NCI-H2171 treated with DMSO at 0.1 percent for 48 hours (cell line): ENCODE results near the gene SMAP1.
A peak's percentile ranks its signal among the peaks of the same experiment; 100 is the strongest.

Experiments used
- DNase-seq: peaks from one replicate; lab custom pipeline; 2025; lab: John Stamatoyannopoulos, UW

Gene SMAP1

GRCh38 chr6:70843328-70843918 lies 175.7 kb downstream of the SMAP1 start:
- DNase-seq: no peak

DNA sequence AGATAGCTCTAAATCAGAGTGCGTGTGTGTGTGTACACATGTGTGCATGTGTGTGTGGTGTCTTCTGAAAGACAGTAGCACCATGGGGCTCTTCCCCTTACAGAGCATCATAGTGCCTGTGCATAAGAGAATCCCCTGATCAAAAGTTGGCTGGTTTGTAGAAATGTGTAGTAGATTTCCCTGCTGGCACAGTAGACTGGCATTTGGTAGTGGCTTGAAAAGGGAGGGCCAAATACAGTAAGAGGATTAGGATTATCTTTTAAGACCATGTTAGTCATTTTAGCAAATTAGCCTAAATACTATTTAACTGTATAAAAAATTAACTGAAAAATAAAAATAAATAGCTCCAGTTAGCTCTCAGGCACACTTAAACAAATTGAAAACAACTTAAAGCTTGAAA lies 176.6 kb downstream of the SMAP1 start:
- no peak for DNase-seq

GRCh38 chr6:70846207-70846835 lies 178.6 kb downstream of the SMAP1 start:
- no peak for DNase-seq

DNA sequence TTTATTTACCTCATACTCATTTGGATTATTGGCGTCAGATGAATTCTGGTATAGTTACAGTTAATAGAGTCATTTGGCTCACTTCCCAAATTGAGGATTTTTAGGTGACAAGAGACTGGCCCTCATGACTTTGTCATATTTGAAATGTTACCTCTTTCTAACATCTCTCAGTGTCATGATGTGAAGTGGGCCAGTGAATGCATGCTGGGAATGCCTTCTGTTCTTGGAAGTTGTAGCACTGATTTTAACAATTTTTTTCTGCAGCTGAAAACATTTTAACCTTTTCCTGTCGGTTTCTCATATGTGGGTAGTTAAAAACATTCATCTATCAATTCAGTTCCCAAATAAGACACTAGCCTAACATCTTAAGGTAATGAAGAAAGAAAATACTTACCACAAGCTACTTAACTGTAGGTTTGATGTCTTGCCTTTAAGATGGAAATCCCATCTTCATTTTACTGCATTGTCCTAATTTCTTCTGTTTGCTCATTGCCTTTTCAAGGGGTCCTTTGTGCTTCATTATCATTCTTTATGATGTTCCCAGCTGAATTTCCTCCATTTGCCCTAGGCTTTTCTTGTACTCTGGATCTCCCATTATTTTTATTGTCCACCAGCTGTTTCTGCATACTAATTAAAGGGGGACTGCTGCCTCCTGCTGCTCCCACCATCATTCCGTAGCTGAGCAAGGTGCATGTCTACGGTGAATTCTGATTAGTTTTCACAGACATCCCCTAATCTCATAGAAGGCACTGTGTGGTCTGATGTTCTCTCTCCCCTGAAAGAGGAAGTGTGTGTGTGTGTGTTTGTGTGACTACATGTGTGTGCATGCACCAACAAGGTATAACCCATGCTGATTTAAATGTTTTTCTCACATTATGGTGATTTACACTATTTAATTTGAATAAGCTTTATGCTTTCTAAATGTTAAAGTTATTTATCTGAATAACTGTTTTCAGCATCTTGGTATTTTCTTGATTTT lies 179.7 kb downstream of the SMAP1 start:
- DNase-seq: no peak

- DNase-seq: no peak
These were observed 181.8 kb downstream of the SMAP1 start for GRCh38 chr6:70849348-70850069.

- no peak for DNase-seq
These were observed 185.1 kb downstream of the SMAP1 start for GRCh38 chr6:70852667-70853246.

DNA sequence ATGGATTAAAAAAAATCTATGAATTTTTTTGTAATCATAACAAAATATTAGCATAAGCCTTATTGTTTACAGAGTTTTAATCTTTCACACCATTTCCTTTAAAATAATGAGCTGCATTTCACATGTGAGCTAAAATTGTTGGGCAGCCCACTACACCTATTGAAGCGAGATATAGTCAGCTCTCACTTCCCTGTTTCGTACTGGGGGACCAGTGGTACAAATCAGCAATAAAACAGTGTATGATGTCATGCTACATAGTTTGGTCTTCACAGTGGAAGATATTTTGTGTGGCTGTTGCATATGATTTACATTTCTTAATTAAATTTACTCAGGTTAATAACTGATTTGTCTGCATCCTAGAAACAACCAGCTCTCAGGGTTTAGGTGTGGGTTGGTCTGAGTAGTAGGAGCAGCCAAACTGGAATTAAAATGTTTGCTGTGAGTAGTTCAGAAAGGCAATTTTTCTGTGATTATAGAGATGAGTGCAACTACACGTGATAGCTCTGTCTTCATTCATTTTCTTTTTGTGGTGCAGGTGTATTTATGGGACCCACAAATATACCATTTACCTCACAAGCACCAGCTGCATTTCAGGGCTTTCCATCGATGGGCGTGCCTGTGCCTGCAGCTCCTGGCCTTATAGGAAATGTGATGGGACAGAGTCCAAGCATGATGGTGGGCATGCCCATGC lies 189.8 kb downstream of the SMAP1 start:
- DNase-seq: no peak

DNA sequence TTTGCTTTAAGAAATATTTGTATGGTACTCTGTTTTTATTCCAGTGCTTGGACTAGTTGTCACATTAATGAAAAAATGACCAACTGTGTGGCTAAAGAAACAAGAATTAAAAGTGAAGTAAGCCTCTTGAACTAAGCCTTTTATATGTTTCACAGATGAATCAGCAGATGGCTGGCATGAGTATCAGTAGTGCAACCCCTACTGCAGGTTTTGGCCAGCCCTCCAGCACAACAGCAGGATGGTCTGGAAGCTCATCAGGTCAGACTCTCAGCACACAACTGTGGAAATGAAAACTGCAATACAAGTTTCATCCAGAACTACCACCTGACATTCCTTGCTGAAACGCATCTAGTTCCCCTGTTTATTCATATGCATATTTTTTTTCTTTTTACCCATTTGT lies 192.4 kb downstream of the SMAP1 start:
- no peak for DNase-seq

DNA sequence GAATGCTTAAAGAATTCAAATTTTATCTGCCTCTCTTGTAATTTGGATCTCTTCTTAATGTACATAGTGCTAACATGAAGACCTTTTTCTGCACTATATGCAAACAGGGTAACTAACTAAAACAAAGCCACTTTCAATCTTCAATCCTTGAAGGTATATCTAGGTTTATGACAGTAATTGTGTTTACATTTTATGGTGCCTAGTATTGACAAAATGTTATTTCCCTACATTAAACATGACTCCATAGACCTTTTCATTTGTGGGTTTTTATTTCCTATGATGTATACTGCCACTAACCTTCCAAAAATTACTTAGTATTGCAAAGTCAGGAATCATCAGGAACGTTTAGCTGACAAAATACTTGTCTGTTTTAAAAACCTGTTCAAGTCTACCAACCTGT lies 193.2 kb downstream of the SMAP1 start:
- no peak for DNase-seq

DNA sequence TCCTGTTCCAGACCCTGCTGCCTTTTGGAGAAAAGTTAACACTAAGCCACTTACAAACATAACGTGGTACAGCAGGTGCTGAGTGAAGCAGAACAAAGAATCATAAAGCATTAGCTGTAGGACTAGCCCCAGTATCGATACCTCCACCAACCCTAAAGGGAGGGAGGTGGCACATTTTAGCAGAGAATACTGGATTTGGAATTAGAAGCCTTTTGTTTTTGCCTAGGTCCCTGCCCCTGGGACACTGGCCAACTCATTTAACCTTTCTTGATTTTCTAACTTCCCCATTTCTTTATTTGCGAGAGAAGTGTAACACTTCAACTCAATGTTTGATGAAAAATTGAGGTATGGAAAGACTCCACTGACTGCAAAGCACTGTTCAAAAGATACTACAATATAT lies 195.7 kb downstream of the SMAP1 start:
- no peak for DNase-seq

GRCh38 chr6:70864401-70864800 lies 196.7 kb downstream of the SMAP1 start:
- DNase-seq: no peak

DNA sequence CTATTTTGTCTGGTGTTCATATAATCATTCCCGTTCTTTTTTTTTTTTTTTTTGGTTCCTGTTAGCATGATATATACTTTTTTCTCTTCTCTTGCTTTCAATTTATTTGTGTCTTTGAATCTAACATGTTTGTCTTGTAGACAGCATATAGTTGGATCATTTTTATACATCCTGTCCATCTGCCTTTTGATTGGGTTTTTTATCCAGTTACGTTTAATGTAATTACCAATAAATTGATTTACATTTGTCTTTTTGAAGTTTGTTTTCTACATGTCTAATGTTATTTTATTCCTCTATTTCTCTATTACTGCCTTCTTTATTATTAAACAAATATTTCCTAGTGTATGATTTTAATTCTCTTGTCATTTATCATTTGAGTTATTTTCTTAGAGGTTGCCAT lies 204.8 kb downstream of the SMAP1 start:
- no peak for DNase-seq

DNA sequence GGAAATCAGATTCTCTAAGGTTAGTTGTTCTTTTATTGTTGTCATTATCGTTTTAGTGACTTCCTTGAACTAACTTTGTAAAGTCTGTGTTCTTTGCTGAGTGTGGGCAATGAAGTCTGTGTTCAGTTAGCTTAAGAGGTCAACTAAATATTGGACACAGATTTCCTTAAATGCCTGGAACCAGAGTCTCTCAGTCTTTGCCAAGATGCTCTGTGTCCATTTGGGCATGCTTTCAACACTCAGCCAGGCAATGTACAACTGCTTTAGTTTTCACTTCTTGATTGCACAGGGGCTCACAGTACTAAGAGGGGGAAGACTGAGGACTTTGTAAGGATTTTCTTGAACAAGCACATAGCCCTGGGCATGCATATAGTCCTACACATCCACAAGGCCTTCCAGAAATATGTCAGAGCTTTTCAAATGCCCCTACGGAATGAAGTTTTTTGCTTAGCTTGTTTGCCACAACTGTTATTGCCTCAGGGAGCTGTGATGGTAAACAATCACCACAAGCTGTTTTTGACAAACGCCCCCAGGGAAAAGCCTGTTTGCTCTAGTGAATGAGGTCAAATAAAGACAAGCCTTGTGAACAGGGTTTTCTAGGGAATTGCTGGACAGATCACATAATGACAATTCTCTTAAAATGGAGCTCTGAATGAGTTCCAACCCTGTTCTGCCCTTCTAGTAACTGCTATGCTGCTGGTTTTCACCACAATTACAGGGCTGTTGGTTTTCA lies 206.7 kb downstream of the SMAP1 start:
- DNase-seq: no peak

GRCh38 chr6:70879496-70879895 lies 211.8 kb downstream of the SMAP1 start:
- no peak for DNase-seq

- peak; percentile 63 for DNase-seq
These were observed 216.6 kb downstream of the SMAP1 start for GRCh38 chr6:70884074-70884983.

GRCh38 chr6:70886071-70886470 lies 218.4 kb downstream of the SMAP1 start:
- DNase-seq: no peak

GRCh38 chr6:70886661-70887060 lies 219.0 kb downstream of the SMAP1 start:
- no peak for DNase-seq

GRCh38 chr6:70889270-70889669 lies 221.6 kb downstream of the SMAP1 start:
- DNase-seq: no peak

- DNase-seq: peak; percentile 64
These were observed 226.3 kb downstream of the SMAP1 start for GRCh38 chr6:70894001-70894400.

DNA sequence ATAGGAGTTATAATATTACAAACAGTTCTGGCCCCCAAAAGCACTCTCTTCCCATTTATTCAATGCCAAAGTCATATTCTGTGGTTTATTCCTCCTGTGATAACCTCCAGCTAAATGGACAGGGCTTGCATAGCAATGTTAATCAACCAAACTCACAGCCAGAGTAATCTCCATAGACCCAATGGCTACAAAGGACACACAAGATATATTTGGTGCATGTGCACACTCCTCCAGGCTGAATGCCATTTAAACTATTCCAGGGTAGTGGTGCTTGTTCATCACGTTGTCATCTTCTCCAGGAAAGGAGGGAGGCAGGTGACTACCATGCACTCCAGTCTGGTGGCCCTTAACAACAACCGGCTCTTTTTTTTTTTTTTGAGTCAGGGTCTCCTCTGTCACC lies 232.4 kb downstream of the SMAP1 start:
- no peak for DNase-seq
